Measurements from ENCODE around the gene CHMP6.

CHMP6 gene

DNA sequence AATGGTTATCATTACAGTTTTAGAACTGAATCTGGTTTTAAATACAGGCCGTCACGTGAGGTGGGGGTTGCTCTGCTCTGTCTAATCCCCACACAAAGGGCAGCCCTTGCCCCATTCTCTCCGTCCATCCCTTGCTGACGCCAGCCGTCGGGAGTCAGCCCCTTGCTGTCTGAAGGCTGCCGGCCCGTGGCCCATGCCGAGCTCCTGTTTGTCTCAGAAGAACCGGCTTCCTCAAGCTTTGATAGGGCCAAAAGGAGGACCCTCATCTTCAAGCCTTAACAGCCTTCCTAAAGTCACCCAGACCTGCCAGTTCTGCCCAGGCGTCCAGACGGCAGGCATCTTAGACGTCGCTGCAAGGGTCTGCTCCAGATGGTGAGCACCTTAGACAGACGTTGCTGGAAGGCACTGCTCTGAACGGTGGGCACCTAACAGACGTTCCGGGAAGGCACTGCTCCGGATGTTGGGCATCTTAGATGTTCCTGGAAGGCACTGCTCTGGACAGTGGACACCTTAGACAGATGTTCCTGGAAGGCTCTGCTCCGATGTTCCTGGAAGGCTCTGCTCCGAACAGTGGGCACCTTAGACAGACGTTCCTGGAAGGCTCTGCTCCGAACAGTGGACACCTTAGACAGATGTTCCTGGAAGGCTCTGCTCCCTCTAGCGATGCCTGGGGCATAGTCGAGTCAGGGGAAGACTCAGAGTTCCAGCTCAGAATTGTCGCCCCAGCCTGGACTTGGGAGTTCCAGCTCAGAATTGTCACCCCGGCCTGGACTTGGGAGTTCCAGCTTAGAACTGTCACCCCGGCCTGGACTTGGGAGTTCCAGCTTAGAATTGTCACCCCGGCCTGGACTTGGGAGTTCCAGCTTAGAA lies 35.1 kb upstream of the CHMP6 start:
- DNase-seq = no peak

DNA sequence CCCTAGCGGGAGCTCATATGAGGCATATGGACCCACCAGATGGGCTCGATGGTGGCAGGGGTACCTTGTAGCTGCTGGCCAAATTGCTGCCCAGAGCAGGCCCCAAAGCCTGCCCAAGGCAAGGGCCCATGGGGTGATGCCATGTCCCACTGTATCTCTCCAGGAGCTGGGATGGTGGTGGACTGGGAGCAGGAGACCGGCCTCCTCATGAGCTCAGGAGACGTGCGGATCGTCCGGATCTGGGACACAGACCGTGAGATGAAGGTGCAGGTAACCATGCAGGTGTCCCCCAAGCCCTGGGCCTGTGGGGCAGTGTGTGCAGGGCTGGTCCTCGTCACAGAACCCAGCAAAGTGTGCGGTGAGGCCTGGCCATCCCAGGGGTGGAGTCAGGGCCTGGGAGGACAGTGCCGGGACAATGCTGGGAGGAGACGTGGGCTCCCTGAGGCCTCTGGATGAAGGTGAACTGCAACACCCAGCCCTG lies 34.1 kb upstream of the CHMP6 start:
- DNase-seq = no peak

DNA sequence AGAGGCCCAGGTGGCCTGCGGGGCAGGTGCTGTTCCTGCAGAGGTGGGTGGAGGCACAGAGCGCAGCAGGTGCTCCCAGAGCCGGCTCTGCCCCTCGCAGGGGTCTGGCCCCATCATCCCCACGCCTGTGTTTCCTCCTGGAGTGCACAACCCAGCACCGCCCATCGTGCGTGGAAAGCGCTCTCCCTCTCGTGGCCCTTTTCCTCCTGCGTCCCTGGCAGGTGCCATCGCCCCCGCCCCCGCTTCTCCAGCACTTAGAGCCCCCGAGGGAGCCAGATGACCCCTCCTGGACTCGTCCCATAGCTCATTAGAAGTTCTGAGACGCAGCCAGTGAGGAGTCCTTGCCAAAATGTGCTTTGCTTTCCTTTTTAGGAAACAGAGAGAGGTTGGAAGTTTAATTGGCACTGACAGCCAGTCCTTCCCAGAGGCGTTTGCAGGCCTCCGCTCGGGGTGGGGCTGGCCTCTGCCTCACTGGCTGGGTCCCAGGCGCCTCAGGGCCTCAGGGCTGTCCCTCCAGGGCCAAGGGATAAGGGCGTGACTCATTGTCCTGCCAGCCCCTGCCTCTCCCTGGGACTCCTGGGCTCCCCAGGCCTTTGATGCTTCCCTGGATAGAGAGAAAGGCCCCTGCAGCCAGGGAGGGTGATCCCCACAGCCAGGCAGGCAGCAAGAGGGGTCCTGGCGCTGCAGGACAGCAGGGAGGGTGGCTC lies 32.2 kb upstream of the CHMP6 start:
- DNase-seq = no peak

DNA sequence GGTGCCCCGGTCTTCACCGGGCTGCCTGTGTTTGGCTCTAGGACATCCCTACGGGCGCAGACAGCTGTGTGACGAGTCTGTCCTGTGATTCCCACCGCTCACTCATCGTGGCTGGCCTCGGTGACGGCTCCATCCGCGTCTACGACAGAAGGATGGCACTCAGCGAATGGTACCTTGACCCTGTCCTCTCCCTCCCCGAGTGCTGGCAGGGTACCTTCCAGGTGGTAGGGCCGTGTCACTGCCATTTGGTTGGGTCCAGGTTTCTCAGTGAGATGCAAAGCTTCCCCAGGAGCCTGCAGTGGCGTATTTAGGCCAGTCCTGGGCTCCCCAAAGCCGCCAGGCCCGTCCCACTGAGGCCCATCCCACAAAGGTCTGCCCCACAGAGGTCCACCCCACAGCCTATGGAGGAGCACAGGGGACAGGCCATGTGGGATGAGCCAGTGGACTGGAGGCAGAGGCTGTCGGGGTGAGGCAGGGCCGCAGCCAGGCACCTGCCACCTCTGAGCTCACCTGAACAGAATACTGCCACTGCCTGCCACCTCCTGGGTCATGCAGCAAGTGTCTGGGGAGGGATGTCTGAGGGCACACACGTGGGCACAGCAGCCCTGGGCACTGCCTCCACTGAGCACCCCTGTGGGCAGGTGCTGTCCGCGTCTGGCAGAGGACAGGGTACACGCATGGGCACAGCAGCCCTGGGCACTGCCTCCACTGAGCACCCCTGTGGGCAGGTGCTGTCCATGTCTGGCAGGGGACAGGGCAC lies 31.4 kb upstream of the CHMP6 start:
- DNase-seq = no peak

DNA sequence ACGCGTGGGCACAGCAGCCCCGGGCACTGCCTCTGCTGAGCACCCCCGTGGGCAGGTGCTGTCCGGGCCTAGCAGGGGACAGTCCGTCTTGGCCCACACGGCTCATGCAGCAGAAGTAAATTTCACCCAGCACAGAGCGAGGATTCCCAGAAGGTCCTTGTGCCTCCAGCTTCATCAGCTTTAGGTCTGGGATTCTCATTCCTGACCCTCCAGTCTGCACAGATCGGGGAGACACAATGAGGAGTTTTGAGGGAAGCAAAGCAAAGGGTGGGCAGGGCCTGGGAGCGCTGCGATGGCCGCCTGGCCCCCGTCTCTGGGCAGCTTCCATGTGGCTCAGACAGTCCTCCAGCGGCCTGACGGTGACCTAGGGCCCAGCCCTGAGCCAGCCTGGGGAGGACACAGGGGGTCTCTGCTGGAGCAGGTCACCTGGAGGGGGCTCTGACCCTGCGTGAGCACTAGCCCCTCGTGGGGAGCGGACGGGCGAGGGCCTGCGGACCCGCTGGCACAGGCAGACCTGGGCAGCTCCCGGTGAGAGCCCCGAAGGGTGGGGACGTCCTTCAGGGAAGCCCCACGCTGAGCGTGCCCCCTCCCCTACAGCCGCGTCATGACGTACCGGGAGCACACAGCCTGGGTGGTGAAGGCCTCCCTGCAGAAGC lies 30.7 kb upstream of the CHMP6 start:
- no peak for DNase-seq

DNA sequence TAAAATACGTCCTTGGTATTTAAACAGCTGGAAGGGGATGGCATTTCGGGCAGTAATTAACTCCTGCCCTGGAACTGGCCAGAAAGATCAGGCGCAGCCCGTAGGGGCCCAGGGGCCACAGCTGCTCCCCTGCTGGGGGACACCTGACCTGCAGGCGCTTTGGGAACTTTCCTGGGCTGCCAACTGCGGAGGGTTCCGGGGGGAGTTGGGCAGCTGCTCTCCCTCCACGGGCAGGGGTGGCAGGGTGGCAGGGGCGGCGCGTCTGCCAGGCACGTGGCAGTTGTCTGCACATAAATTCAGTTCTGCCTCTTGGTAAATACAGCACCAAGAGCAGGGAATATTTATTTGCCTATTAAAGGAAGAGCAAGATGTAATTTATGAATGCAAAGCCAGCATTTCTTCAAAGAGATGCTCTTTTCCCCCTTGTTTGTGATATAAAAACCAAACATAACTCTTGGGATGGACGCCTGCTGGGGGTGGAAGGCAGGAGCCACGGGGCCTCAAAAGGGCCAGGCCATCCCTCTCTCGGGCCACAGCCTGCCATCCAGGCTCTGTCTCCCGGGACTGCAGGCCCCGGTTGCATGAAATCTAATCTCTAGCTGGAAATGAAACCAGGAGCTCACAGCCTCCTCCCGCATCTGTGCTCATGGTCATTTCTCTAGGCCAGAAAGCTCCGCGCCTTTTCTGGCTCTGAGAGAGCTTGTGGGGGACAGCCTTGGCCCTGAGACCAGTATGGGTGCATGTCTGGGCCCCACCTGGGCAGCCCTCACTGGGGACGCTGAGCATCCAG lies 29.9 kb upstream of the CHMP6 start:
- no peak for DNase-seq

DNA sequence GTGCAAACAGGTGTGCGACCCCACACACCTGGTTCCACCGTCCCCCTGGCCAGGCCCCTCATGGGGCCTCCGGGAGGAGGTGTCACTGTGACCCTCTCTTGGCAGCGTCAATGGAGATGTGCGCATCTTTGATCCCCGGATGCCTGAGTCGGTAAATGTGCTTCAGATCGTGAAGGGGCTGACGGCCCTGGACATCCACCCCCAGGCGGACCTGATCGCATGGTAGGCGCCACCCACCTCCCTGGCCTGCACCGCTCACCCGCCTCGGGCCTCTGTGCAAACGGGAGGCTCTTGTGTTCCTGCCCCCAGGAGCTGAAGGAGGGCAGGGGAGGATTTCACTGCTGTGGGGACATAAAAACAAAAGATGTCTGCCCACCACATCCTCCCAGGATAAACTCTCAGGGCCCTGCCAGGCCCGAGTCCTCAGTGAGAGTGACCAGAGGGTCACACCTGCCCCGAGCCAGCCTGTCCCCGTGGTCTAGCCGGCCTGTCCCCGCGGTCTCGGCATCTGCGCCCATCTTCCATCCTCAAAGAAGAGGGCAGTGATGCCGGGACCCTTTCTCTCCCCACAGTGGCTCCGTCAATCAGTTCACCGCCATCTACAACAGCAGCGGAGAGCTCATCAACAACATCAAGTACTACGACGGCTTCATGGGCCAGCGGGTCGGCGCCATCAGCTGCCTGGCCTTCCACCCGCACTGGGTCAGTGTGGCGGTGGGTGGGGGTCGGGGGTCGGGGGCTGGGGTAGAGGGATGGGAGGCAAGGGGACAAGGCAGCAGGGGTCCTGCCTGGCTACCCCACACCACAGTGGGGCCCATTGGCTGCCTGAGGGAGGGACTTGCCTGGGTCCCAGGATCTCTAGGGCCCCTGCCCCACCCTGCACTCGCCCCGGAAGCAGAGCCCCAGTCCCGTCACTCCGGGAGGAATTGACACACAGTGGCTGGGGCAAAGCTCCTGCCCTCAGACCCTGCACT lies 29.0 kb upstream of the CHMP6 start:
- no peak for DNase-seq

DNA sequence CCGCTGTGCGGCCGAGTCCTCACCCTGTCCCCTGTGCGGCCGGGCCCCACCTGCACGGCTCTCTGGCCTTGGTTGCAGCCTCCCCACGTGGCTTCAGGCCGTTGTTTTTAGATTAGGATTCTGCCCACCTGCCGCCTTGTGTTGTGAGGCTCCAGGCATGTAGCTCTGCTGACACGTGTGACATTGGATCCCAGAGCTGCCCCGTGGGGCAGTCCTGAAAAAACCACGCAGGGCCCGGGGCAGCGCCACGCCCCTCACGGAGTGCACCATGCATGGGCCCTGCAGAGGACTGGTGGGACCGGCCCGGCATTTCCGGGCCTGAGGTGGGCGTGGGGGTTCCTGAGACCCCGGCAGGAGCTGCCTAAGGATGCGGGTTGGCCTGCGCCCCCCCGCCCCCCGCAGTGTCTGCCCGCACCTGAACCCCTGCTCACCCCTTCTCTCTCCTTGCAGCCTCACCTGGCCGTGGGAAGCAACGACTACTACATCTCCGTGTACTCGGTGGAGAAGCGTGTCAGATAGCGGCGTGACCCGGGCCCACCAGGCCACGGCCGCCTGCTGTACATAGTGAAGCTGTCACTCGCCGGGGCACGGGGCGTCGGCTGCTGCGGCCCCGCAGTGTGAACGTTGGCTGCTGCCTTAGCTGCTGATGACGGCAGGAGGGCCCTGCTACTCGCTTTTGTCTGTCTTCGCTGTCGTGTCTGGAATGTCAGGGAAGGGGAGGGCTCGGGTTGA lies 27.7 kb upstream of the CHMP6 start:
- no peak for DNase-seq

DNA sequence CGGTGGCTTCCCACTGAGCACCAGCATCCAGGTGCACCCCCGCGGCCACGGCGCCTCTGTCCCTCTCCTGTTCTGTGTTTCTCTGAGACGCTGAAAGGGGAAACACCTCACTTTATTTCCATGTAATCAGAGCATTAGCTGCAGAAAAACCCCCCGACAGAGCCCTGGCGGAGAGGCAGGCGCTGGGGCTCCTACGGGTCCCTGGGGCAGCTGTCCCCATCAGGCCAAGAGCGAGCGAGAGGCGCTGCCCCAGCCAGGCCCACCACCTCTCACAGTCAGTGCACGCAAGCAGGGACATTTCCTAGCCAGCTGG lies 27.1 kb upstream of the CHMP6 start:
- DNase-seq = no peak

DNA sequence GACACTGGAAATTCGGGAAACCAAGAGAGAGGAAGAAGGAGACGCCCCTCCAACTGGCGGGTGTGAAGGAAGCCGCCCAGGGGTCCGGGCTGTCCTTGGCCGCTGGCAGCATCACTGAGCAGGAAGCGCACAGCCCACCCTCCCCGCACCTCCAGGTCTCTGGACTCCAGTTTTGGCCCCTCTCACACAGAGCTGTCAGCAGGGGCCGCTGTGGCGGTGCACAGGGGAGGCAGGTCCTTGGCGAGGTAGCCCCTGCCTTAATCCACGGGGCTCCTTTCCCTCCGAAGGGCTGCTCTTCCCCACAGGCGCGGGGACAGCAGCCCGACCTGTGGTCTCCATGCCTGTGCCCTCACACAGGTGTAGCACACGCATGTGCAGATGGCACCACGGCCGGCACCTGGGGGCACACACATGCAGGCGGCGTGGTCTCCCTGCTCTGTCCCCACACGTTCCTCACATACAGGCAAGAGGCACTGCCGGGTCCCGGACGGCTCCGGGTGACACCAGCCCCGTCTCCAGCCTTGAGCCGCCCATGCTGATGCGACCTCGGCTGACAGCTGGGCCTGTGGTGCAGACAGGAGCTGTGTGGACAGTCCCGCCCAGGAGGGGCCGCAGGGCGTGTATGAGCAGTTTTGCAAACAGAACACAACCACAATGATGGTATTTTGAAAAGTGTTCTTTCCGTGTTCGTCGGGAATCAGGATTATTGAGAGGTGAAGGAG lies 26.6 kb upstream of the CHMP6 start:
- DNase-seq = no peak

DNA sequence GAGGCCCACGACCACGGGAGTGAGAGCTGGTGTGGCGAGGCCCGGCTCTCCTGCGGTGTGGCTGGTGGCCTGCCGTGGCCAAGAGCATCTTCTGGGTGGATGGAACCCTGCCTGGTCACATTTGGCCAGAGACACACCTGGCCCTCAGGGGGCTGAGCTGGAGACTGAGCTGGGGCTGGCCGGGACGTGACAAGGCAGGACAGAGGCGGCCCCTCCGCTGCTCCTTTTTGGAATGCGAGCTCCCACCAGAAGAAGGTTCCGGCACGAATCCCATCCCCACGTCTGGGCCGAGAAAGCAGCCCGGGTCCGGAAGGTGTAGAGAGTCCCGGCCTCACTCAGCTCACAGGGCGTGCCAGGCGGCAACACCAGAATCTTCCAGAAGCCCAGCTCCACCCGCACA lies 26.0 kb upstream of the CHMP6 start:
- DNase-seq = no peak

DNA sequence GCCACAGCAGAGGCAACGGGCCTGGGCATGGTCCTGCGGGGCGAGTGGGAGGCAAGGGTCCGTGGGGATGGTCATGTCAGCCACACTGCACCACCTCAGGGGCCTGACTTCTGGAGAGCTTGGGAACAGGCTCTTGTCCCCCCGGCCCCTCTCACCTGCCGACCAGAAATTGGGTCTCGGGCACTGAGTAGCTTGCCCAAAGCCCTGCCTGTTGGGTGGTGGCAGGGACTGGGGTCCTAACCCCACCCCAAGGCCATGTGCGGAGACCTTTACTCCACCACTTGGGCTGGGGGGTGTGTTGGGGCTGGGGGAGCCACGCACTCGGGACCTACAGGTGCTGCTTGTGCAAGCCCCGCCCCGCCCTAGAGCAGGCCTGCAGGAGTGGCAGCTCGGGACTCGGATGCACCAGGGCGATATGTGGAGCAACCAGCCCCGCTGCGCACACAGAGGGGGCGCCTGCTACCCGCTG lies 24.2 kb upstream of the CHMP6 start:
- DNase-seq = no peak

DNA sequence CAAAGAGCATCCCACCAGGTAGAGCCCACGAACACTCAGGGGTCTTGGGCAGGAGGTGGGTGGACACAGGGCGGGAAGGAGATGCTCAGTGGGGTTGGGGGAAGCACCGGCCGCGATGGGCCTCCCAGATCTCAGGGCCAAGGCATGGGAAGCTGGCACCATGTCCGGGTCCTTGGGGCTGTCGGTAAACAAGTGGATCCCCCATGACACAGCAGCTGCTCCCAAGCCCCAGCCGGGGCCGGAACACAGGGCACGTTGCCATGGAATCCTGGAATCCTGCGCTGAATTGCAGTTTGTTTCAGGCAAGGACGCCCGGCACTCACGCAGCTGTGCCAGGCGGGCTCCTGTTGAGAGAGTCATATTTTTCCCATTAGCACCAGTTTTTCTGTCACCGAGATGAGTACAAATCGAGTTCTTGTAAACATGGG lies 23.0 kb upstream of the CHMP6 start:
- DNase-seq = no peak

DNA sequence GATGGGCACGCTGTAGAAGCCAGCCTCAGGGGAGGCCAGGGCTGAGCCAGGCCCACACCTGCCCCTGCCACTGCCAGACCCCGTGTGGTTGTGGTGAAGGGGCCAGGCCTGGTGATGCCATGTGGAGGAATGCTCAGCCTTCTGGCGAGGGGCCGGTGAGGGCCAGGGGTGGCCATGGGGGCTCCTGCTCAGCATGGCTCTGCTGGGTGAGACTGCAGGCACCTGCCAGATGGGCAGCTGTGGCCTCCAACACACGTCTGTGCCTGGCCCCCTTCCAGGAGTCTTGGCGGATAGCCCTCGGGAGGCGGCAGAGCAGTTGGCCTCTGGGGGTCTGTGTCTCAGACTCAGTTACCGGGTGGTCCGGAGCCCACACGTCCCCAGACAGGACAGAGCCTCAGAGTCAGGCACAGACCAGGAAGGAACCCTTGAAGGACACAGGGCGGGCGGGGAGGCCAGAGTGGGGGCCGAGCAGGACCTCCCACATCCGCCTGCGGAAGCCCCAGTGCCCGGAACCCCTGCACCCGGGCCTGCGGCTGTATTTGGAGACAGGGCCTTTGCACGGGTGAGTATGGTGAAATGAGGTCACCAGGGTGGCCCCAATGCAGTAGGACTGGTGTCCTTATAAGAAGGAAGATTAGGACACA lies 22.5 kb upstream of the CHMP6 start:
- DNase-seq = no peak

DNA sequence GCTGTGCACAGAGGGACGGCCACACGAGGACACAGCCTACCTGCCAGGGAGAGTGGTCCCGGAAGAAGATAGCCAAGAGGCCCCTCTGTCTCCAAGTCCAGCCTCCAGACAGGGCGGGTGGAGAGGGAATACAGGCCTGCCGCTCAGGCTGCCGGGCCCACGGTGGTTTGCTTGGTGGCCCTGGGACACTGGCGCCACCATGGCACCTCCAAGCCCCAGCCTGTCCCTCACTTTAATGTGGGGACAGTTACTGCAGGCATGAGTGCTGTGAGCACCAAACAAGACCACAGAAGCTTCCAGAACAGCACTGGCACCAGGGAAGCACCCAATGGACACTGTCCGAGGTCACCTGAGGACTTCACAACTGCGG lies 22.0 kb upstream of the CHMP6 start:
- no peak for DNase-seq

DNA sequence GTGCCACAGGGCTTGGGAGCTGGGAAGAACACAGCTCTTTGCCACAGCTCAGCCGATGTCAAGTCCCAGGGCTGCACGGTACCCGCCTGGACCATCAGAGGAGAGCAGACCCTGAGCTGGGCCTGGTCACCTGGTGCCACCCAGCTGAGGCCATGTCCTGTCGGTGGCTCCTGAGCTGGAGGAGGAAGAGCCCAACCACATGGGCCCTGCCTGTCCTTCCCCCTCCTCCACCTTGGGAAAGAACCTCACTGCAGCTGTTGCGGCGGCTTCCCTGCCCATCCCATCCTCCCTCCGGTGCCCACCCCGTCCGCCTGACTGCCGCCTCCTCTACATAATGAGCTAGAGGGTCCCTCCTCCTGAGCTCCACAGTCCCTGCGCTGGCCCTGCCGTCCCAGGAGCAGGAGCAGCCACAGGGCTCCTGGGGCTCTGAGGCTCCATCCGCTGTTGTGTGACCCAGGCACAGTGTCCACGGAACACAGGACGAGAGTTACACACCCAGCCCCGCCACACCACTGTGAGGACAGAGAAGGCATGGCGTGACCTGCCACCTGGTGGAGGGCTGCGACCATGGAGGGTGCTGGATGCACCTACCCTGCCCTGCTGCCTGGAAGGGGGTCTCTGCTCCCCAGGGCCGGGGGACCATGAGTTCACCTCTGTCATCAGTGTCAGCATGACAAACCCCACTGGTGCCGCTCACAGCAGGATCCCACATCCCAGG lies 21.4 kb upstream of the CHMP6 start:
- peak; percentile 46 for DNase-seq

DNA sequence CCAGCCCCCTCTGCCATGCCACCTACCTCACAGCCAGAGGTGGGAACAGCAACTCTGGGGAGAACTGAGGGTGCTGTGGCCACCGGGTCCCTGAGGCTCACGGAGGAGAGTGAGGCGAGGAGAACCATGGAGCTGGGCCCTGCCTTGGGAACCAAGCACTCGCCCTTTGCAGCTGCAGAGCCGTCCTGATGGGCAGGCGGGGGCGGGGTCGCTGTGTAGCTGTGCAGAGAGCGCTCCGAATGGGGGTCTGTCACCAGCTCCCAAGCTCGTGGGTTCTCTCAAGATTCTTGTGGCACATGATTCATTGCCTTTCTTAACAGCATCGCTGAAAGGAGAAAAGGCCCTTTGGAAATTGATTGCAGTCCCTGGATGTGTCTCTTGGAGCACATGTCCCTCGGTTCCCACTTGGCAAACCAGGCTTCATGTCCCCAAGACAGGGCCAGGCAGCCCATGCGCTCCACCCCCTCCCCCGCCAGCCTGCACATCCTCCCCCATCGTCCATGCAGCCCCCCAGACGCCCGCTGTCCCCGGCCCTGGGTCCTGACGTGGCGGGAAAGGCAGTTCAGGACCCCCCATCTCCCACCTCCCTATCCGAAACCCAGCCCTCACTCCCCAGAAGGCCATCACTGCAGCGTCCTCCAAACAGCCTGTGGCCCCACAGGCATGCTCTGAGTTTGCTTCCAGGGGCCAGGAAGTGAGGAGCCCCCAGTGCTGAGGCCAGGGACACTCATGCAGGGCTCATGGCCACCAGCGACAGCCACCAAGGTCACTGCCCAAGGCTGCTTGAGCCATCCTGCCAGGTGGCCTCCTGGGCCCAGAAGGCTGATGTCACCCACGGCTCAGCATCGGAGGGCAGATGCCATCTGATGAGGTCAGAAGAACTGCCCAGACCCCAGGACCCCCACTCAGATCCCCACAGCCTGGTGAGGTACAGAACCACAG lies 20.6 kb upstream of the CHMP6 start:
- DNase-seq = no peak
